ENCODE measurements around the gene RABL6. TPM values are rescaled to one million over a fixed set of nuclear protein-coding genes. Genes with fewer than 3 reads are reported as not detected.
"Not testable (repeated sequence)": the region's sequence is repeated elsewhere in the genome, so short reads cannot be mapped to it uniquely, and the experiment has no call there.

Gene RABL6
- total RNA-seq, 1 donor from 2014 or later, result 51.1 TPM

- no peak for DNase-seq (ENCODE audit: low read depth in 2 of 2)
Observed at GRCh38 chr9:136856079-136856476, 48.3 kb downstream of the RABL6 start.

DNA sequence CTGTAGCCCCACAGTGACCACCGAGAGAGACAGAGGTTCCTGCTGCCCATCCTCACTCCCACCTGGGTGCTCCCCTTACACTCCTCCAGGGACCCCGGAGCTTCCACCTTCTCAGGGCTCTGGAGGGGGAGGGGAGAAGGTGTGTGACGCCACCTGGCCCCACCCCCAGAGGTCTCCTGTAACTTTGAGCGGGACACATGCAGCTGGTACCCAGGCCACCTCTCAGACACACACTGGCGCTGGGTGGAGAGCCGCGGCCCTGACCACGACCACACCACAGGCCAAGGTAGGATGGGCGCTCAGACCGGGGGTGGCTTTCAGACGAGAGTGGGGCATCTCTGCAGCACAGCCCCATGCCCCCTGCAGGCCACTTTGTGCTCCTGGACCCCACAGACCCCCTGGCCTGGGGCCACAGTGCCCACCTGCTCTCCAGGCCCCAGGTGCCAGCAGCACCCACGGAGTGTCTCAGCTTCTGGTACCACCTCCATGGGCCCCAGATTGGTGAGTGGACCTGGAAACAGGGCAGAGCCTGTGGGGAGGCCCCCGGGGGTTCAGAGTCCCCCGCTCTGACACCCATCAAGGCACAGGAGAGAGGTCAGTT lies 48.9 kb downstream of the RABL6 start:
- no peak for DNase-seq (ENCODE audit: low read depth in 2 of 2)

DNA sequence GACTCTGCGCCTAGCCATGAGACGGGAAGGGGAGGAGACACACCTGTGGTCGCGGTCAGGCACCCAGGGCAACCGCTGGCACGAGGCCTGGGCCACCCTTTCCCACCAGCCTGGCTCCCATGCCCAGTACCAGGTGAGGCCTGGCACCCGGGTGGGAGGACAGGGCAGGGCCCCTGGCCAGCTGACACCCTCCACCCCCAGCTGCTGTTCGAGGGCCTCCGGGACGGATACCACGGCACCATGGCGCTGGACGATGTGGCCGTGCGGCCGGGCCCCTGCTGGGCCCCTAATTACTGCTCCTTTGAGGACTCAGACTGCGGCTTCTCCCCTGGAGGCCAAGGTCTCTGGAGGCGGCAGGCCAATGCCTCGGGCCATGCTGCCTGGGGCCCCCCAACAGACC lies 49.4 kb downstream of the RABL6 start:
- DNase-seq (ENCODE audit: low read depth in 2 of 2), result no peak

DNA sequence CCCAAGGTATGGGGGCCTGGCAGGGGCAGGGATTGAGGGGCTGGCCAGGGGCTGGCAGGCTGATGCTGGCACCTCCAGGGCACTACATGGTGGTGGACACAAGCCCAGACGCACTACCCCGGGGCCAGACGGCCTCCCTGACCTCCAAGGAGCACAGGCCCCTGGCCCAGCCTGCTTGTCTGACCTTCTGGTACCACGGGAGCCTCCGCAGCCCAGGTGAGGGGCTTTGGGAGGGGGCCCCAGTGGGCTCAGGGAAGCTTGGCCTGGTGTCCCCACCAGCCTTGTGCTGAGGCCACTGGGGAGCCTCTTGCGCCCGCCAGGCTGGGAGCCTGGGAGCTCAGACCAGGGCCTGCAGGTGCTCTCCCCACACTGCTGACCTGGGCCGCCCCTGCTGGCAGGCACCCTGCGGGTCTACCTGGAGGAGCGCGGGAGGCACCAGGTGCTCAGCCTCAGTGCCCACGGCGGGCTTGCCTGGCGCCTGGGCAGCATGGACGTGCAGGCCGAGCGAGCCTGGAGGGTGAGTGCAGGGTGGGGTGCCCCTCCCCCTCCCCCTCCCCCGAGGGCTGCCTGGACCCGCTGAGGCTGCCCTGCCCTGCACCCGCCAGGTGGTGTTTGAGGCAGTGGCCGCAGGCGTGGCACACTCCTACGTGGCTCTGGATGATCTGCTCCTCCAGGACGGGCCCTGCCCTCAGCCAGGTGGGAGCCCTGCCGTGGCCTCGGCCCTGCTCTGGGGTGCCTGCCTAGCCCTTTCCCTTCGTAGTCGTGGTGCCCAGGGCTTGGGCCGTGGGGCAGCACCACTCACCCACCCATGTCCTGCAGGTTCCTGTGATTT lies 50.0 kb downstream of the RABL6 start:
- DNase-seq (ENCODE audit: low read depth in 2 of 2), result no peak

GRCh38 chr9:136858452-136858843 lies 50.7 kb downstream of the RABL6 start:
- no peak for DNase-seq (ENCODE audit: low read depth in 2 of 2)

DNA sequence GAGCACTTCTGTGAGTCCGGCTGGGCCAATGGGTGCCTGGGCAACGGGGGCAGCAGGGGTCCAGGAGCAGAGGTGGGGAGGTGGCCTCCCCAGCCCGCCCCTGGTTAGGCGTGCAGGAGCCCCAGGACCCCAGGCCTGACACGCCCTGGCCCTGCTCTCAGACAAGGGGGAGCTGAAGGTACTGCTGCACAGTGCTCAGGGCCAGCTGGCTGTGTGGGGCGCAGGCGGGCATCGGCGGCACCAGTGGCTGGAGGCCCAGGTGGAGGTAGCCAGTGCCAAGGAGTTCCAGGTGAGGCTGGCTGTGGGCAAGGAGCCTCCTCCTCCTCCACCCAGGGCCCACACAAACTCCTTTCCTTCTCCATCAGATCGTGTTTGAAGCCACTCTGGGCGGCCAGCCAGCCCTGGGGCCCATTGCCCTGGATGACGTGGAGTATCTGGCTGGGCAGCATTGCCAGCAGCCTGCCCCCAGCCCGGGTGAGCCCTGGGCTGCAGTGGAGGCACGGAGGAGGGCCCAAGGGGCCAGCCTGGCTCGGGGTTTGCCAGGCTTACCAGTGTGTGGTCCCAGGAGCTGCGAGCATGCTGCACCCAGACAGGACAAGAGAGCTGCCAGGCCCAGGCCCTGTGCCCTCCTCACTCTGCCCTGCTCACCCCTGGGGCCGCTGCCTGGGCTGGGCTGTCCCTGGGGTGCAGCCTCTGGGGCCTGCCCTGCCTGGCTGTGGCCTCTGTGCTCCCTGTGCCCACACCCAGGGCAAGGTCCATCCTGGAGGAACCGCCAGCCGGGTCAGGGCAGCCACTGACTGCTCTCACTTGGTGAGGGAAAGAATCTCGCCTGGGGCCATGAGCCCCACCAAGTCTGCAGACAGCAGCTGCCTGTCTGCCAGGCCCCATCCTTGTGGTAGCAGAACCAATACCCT lies 51.4 kb downstream of the RABL6 start:
- DNase-seq (ENCODE audit: low read depth in 2 of 2), result no peak

DNA sequence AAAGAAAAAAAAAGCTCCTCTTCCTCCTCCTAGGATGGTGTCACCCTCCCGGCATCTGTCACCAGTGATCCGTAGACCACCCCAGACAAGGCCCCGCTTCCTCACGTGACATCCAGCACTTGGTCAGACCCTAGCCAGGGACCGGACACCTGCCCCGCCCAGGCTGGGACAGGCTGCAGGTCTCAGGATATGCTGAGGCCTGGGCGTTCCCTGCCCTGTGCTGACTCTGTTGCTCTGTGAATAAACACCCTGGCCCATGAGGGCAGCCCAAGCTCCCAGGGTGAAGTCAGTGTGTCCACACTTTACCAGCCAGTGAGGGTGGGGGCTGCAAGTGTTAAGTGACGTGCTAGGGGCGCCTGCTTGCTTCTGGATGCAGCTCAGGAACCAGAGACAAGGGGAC lies 52.8 kb downstream of the RABL6 start:
- no peak for DNase-seq (ENCODE audit: low read depth in 2 of 2)

DNA sequence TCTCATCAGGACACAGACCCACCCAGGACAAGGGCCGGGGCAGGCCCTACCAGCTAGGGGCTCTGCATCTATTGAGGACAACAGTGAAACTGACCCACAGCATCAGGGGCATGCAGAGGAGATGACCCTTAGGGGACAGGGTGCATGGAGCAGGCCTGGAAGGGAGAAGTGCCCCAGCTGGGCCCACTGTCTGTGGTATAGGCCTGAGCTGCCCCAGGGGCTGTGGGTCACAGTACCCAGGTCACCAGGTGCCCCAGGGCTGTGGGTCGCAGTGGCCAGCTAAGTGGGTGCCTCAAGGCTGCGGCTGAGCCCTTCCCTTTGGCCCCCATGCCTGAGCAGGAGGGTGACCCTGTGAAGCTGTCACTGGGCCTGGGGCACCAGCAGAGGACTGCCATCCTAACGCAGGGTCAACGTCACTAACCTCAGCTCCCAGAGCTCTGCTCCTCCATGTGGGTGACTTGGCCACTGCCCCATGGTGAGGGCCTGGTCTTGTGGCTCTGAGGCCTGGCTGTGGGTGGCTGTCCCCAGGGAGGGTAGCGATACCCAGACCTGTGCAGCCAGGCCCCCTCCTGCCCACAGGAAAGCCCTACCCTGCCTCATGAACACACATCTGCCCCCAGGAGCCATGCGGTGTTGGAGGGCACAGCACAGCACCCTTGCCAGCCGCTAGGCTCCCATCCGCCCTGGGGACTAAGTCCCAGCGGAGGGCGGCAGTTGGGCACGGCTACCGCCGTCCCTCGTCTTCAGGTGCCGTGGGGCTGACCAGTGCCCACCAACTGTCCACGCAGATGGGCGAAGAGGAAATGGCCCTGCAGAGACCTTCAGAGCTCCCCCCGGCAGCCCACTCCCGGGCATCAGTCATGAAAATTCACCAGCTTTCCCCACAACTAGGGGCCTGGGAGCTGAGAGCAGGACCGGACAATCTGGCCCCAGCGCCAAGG lies 53.5 kb downstream of the RABL6 start:
- no peak for DNase-seq (ENCODE audit: low read depth in 2 of 2)

DNA sequence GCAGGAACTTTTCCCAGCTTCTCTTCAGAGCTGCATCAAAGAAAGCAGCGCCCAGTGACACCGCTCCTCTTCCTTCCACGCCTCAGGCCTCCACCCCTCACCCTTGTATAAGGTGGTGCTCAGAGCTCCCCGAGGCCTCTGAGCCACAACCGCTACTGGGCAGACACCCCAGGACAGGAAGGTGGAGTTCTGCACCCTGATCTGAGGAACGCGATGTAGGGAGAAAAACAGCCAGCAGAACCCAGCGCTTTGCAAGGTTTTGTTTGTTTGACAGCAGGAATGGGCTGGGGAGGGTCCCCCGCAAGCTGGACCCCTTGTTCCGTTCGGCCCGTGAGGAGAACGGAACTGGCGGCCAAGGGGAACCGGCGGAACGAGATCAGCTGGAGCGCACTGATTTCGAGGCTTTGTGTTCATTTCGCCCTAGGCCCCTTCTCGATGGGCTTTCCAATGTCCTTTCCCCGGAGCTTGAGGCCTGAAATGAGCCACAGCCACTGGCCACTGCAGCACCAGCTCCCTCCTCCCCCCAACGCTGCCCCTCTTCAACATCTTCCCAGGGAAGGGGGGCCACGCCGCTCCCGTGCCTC lies 54.2 kb downstream of the RABL6 start:
- no peak for DNase-seq (ENCODE audit: low read depth in 2 of 2)

DNA sequence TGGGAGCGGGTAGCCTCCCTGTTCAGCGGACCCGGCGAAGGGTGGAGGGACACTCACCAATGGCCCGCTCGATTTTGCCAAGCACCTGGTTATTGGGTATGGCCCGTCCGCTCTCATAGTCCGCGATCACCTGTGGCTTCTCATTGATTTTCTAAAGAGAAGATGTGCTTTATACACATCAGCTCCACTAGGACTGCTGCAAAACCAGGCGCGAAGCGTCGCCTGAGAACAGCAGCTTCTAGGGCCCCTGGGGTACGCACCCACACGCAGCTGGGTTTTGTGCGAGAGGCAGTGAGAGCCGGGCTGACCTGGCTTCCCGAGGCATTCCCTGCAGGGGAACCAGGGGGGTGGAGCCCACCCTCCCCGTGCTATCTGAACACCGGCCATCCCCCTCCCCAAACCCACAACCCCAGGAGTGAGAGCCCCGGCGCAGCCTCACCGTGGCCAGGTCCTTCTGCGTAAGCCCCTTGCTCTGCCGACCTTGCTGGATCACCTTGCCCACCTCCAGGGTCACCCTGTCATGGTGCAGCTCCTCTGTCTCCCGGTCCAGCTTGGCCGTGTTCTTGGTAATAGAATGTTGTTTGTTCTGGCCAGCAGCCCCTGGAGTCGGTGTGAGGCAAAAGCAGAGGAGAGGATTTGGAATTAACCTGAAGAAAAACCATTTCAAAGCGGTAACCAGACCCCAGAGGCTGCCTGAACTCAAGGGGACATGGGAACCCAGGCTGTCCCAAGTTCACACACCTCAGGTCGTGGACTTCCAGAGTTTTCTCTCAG lies 55.3 kb downstream of the RABL6 start:
- DNase-seq (ENCODE audit: low read depth in 2 of 2), result no peak

- no peak for DNase-seq (ENCODE audit: low read depth in 2 of 2)
Observed at GRCh38 chr9:136863623-136864273, 56.0 kb downstream of the RABL6 start.

GRCh38 chr9:136865041-136865767 lies 57.5 kb downstream of the RABL6 start:
- DNase-seq (ENCODE audit: low read depth in 2 of 2), result no peak

- DNase-seq (ENCODE audit: low read depth in 2 of 2), result peak in 1 of 2 donors; percentile 32
Observed at GRCh38 chr9:136865768-136866103, 58.0 kb downstream of the RABL6 start.

DNA sequence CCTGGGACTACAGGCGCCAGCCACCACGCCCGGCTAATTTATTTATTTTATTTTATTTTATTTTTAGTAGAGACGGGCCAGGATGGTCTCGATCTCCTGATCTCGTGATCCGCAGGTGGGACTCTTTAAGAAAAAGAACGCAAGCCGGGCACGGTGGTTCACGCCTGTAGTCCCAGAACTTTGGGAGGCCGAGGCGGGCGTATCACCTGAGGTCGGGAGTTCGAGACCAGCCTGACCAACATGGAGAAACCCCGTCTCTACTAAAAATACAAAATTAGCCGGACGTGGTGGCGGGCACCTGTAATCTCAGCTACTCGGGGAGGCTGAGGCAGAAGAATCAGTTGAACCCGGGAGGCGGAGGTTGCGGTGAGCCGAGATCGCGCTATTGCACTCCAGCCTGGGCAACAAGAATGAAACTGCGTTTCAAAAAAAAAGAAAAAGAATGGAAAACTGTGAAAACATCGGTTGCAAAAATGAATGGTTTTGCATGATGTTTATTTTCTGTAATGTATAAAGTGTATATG lies 59.2 kb downstream of the RABL6 start:
- not testable (repeated sequence) for DNase-seq (ENCODE audit: low read depth in 2 of 2)

- DNase-seq (ENCODE audit: low read depth in 2 of 2), result no peak
Observed at GRCh38 chr9:136867480-136867879, 59.7 kb downstream of the RABL6 start.

GRCh38 chr9:136867917-136868316 lies 60.2 kb downstream of the RABL6 start:
- DNase-seq (ENCODE audit: low read depth in 2 of 2), result no peak

- no peak for DNase-seq (ENCODE audit: low read depth in 2 of 2)
Observed at GRCh38 chr9:136868644-136869043, 60.9 kb downstream of the RABL6 start.

- not testable (repeated sequence) for DNase-seq (ENCODE audit: low read depth in 2 of 2)
Observed at GRCh38 chr9:136869611-136870010, 61.9 kb downstream of the RABL6 start.

DNA sequence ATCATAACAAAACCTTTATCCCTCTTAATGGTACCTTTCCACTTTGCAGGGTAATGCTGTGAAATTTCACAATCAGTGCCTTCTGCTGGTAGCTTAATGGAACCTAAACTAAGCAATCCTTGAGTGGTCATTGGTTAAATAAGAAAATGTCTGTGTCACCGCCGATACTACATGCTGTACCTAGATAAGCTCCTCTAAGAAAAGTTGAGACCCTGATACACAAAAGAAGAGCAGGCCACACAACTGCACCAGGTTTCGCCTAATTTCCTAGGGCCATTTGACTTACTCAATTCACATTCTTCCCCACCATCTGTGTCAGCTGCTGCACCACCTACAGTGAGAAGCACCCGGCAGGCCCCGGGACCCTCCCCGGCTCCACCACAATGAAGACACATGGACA lies 67.4 kb downstream of the RABL6 start:
- no peak for DNase-seq (ENCODE audit: low read depth in 2 of 2)
